ENCODE results near the gene BDKRB1. TPM values are rescaled to one million over a fixed set of nuclear protein-coding genes. Genes with fewer than 3 reads are reported as not detected.

BDKRB1 gene
- total and polyA plus RNA-seq, 11 donors: 0.08 to 1.7 (median 0.79) TPM; not detected in 7

GRCh38 chr14:96247031-96247430 is 9.0 kb upstream of the BDKRB1 start:
- no peak for DNase-seq
- Histone ChIP-seq H3K27me3 (peaks cover 0 to 20% (median 0%) of the 10 kb centered on the region in 9 donors), H3K4me1 (peaks cover 0 to 5% (median 0%) of the 10 kb centered on the region in 12 donors), H3K27ac (no peak overlapping the region), H3K36me3 (no peaks in the 10 kb centered on the region), H3K4me3 (no peak overlapping the region), H3K9me3 (no peaks in the 10 kb centered on the region)
- no peak for ATAC-seq
- TF ChIP-seq POLR2A (IDR thresholded peaks at IDR 0.05) (no peak), CTCF (IDR thresholded peaks at IDR 0.05) (no peak)
- intact Hi-C loops (cut with DNase I): no loop called here
- 86 to 93% (median 88%) methylated on average over 6 of the region's 6 CpGs for WGBS, 4 donors

- Histone ChIP-seq H3K4me1 (peaks cover 0 to 5% (median 0%) of the 10 kb centered on the region in 12 donors), H3K36me3 (no peaks in the 10 kb centered on the region), H3K4me3 (no peak overlapping the region), H3K27ac (no peak overlapping the region), H3K9me3 (no peaks in the 10 kb centered on the region), H3K27me3 (peaks cover 0 to 32% (median 0%) of the 10 kb centered on the region in 9 donors)
- ATAC-seq (peak in 2 of 4 donors; percentile 31 to 33), DNase-seq (no peak)
- 50 to 62% (median 56%) methylated on average over 5 of the region's 5 CpGs for WGBS, 4 donors
- intact Hi-C loops (cut with DNase I): no loop called here
- TF ChIP-seq CTCF (IDR thresholded peaks at IDR 0.05) (no peak), POLR2A (IDR thresholded peaks at IDR 0.05) (no peak)
These were observed 7.0 kb upstream of the BDKRB1 start for GRCh38 chr14:96249029-96249428.

GRCh38 chr14:96250485-96250884 is 5.5 kb upstream of the BDKRB1 start:
- WGBS, 4 donors: 67 to 80% (median 72%) methylated on average over 3 of the region's 3 CpGs
- Histone ChIP-seq H3K4me1 (peaks cover 0 to 5% (median 0%) of the 10 kb centered on the region in 12 donors), H3K27me3 (peaks cover 0 to 32% (median 0%) of the 10 kb centered on the region in 9 donors), H3K4me3 (no peak overlapping the region), H3K27ac (no peak overlapping the region), H3K36me3 (no peaks in the 10 kb centered on the region), H3K9me3 (no peaks in the 10 kb centered on the region)
- DNase-seq (no peak), ATAC-seq (no peak)
- no peak for TF ChIP-seq CTCF (IDR thresholded peaks at IDR 0.05)
- no peak for TF ChIP-seq POLR2A (IDR thresholded peaks at IDR 0.05)
- intact Hi-C loops (cut with DNase I): no loop called here

GRCh38 chr14:96251656-96252155 is 4.3 kb upstream of the BDKRB1 start:
- Histone ChIP-seq H3K36me3 (no peaks in the 10 kb centered on the region), H3K9me3 (no peaks in the 10 kb centered on the region), H3K4me1 (peaks cover 0 to 6% (median 0%) of the 10 kb centered on the region in 12 donors), H3K27ac (no peak overlapping the region), H3K27me3 (peaks cover 0 to 32% (median 0%) of the 10 kb centered on the region in 9 donors), H3K4me3 (no peak overlapping the region)
- ATAC-seq (no peak), DNase-seq (no peak)
- intact Hi-C loops (cut with DNase I): no loop called here
- WGBS, 4 donors: 66 to 71% (median 69%) methylated on average over 4 of the region's 4 CpGs
- TF ChIP-seq POLR2A (IDR thresholded peaks at IDR 0.05) (no peak), CTCF (IDR thresholded peaks at IDR 0.05) (no peak)
